Activated naive CD4-positive, alpha-beta T cell treated with anti-CD3 and anti-CD28 coated beads, Interleukin-2, amount 10 ng/mL, durations not matched to agents 7 days and 5 days (primary cell): ENCODE data around the gene EEF1AKMT3.
A peak's percentile ranks its signal among the peaks of the same experiment; 100 is the strongest.

Experiments
- CTCF ChIA-PET: fragments of 350-600 bp; sonication (Branson Sonifier 250); formaldehyde crosslinking; loops from one replicate; lab custom pipeline; 2021; ENCODE audit warnings: antibody characterized with exemption; lab: Charles Lee
- DNase-seq: peaks from one replicate; pipeline ENCODE4 v3.0.0-alpha.2; 2020
- H3K27ac Mint-ChIP-seq: one replicate; pipeline ENCODE4 v1.8.0; 2021; ENCODE audit warnings: mild to moderate bottlenecking, moderate library complexity, mixed read lengths
- H3K27me3 Mint-ChIP-seq: one replicate; pipeline ENCODE4 v1.8.0; 2021; ENCODE audit warnings: mild to moderate bottlenecking, mixed read lengths
- H3K36me3 Mint-ChIP-seq: one replicate; pipeline ENCODE4 v1.8.0; 2021; ENCODE audit warnings: mixed read lengths
- H3K4me1 Mint-ChIP-seq: one replicate; pipeline ENCODE4 v1.8.0; 2021; ENCODE audit warnings: mixed read lengths
- H3K4me3 Mint-ChIP-seq: one replicate; pipeline ENCODE4 v1.8.0; 2021; ENCODE audit warnings: mild to moderate bottlenecking, moderate library complexity, mixed read lengths
- H3K9me3 Mint-ChIP-seq: one replicate; pipeline ENCODE4 v1.8.0; 2021; ENCODE audit warnings: mixed read lengths

Gene EEF1AKMT3

GRCh38 chr12:57760347-57760982 lies 11.9 kb upstream of the EEF1AKMT3 start:
- Mint-ChIP-seq H3K4me3 (no peak overlapping the region), H3K4me1 (peaks cover 45% of the 10 kb centered on the region), H3K36me3 (peaks cover 19% of the 10 kb centered on the region), H3K27ac (no peak overlapping the region), H3K27me3 (peaks cover 25% of the 10 kb centered on the region), H3K9me3 (no peaks in the 10 kb centered on the region)
- no peak for DNase-seq
- CTCF ChIA-PET = interaction anchor here (0.9 to 2.4 kb wide), 5 partner anchors 14 to 147 kb away, joined by 3 to 26 read pairs (median 4); no protein-coding TSS in a partner anchor

- Mint-ChIP-seq H3K36me3 (peaks cover 19% of the 10 kb centered on the region), H3K27me3 (peaks cover 34% of the 10 kb centered on the region), H3K9me3 (no peaks in the 10 kb centered on the region), H3K4me3 (no peak overlapping the region), H3K27ac (peak overlapping the region; percentile 70), H3K4me1 (peaks cover 50% of the 10 kb centered on the region)
- DNase-seq = no peak
- CTCF ChIA-PET = interaction anchor here (1.0 to 3.9 kb wide), 3 partner anchors 13 to 144 kb away, joined by 3 to 26 read pairs (median 3); no protein-coding TSS in a partner anchor
Measured at GRCh38 chr12:57761391-57761998, 10.9 kb upstream of the EEF1AKMT3 start.

GRCh38 chr12:57762463-57762862 lies 10.0 kb upstream of the EEF1AKMT3 start:
- H3K9me3 Mint-ChIP-seq = no peaks in the 10 kb centered on the region
- peaks cover 49% of the 10 kb centered on the region for H3K4me1 Mint-ChIP-seq
- CTCF ChIA-PET = interaction anchor here (1.0 to 3.9 kb wide), 2 partner anchors 92 to 143 kb away, joined by 3 to 26 read pairs; no protein-coding TSS in a partner anchor
- H3K27ac Mint-ChIP-seq = no peak overlapping the region
- H3K27me3 Mint-ChIP-seq = peaks cover 41% of the 10 kb centered on the region
- peaks cover 15% of the 10 kb centered on the region for H3K36me3 Mint-ChIP-seq
- no peak for DNase-seq
- H3K4me3 Mint-ChIP-seq = no peak overlapping the region

GRCh38 chr12:57763881-57764661 lies 8.3 kb upstream of the EEF1AKMT3 start:
- H3K36me3 Mint-ChIP-seq = peaks cover 15% of the 10 kb centered on the region
- DNase-seq = no peak
- H3K27me3 Mint-ChIP-seq = peaks cover 48% of the 10 kb centered on the region
- H3K9me3 Mint-ChIP-seq = no peaks in the 10 kb centered on the region
- CTCF ChIA-PET = interaction anchor here (0.7 to 3.9 kb wide), 9 partner anchors 8 to 141 kb away, joined by 3 to 26 read pairs (median 5); partner anchors contain the start of gene TSPAN31
- peaks cover 41% of the 10 kb centered on the region for H3K4me1 Mint-ChIP-seq
- H3K27ac Mint-ChIP-seq = no peak overlapping the region
- H3K4me3 Mint-ChIP-seq = peak overlapping the region; percentile 75

GRCh38 chr12:57764662-57765002 lies 7.8 kb upstream of the EEF1AKMT3 start:
- Mint-ChIP-seq H3K9me3 (no peaks in the 10 kb centered on the region), H3K27me3 (peaks cover 48% of the 10 kb centered on the region), H3K4me1 (peaks cover 36% of the 10 kb centered on the region), H3K4me3 (peak overlapping the region; percentile 75), H3K27ac (no peak overlapping the region), H3K36me3 (peaks cover 12% of the 10 kb centered on the region)
- CTCF ChIA-PET = interaction anchor here (0.7 to 3.9 kb wide), 10 partner anchors 8 to 140 kb away, joined by 3 to 26 read pairs (median 4); partner anchors contain the start of genes CDK4 and TSPAN31
- DNase-seq = peak; percentile 36

GRCh38 chr12:57765003-57765697 lies 7.3 kb upstream of the EEF1AKMT3 start:
- Mint-ChIP-seq H3K27me3 (peaks cover 48% of the 10 kb centered on the region), H3K4me3 (peak overlapping the region; percentile 75), H3K27ac (no peak overlapping the region), H3K36me3 (peaks cover 15% of the 10 kb centered on the region), H3K9me3 (no peaks in the 10 kb centered on the region), H3K4me1 (peaks cover 36% of the 10 kb centered on the region)
- CTCF ChIA-PET = interaction anchor here (0.7 to 3.9 kb wide), 11 partner anchors 9 to 140 kb away, joined by 3 to 26 read pairs (median 4); partner anchors contain the start of genes CDK4 and TSPAN31
- peak; percentile 71 for DNase-seq

- peak; percentile 21 for DNase-seq
- CTCF ChIA-PET = interaction anchor here (0.8 to 2.5 kb wide), 12 partner anchors 9 to 140 kb away, joined by 3 to 19 read pairs (median 4); partner anchors contain the start of genes CDK4 and TSPAN31
- Mint-ChIP-seq H3K4me3 (peak overlapping the region; percentile 75), H3K9me3 (no peaks in the 10 kb centered on the region), H3K4me1 (peaks cover 42% of the 10 kb centered on the region), H3K36me3 (peaks cover 12% of the 10 kb centered on the region), H3K27ac (no peak overlapping the region), H3K27me3 (peaks cover 48% of the 10 kb centered on the region)
Measured at GRCh38 chr12:57765698-57766463, 6.5 kb upstream of the EEF1AKMT3 start.

GRCh38 chr12:57766464-57767304 lies 5.7 kb upstream of the EEF1AKMT3 start, which contains the start of gene CYP27B1:
CYP27B1 (minus strand) TSS chr12:57767078; CDS start chr12:57767041, 37 bp downstream.
- Mint-ChIP-seq H3K4me1 (peaks cover 48% of the 10 kb centered on the region), H3K4me3 (peak within 1 kb of the TSS; percentile 75), H3K27ac (no peak within 1 kb of the TSS), H3K9me3 (no peaks in the 10 kb centered on the region), H3K27me3 (peaks cover 48% of the 10 kb centered on the region), H3K36me3 (peaks cover 14% of the 10 kb centered on the region)
- CTCF ChIA-PET = interaction anchor here (0.6 to 3.1 kb wide), 8 partner anchors 8 to 139 kb away, joined by 3 to 19 read pairs (median 4); no protein-coding TSS in a partner anchor
- DNase-seq = peak; percentile 29

- Mint-ChIP-seq H3K27ac (no peak overlapping the region), H3K4me3 (no peak overlapping the region), H3K9me3 (no peaks in the 10 kb centered on the region), H3K4me1 (peaks cover 51% of the 10 kb centered on the region), H3K36me3 (peaks cover 16% of the 10 kb centered on the region), H3K27me3 (peaks cover 48% of the 10 kb centered on the region)
- DNase-seq = no peak
- CTCF ChIA-PET = interaction anchor here (0.6 to 3.1 kb wide), 4 partner anchors 8 to 85 kb away, joined by 3 to 19 read pairs (median 8); no protein-coding TSS in a partner anchor
Measured at GRCh38 chr12:57767305-57767698, 5.1 kb upstream of the EEF1AKMT3 start.

- CTCF ChIA-PET = interaction anchor here (2.5 to 3.1 kb wide), 2 partner anchors 9 to 12 kb away, joined by 12 to 19 read pairs; no protein-coding TSS in a partner anchor
- DNase-seq = no peak
- Mint-ChIP-seq H3K4me1 (peaks cover 52% of the 10 kb centered on the region), H3K9me3 (no peaks in the 10 kb centered on the region), H3K27ac (no peak overlapping the region), H3K27me3 (peaks cover 53% of the 10 kb centered on the region), H3K4me3 (no peak overlapping the region), H3K36me3 (peaks cover 16% of the 10 kb centered on the region)
Measured at GRCh38 chr12:57767876-57768275, 4.5 kb upstream of the EEF1AKMT3 start.

GRCh38 chr12:57769594-57769993 lies 2.8 kb upstream of the EEF1AKMT3 start:
- Mint-ChIP-seq H3K9me3 (no peaks in the 10 kb centered on the region), H3K4me1 (peaks cover 50% of the 10 kb centered on the region), H3K27ac (no peak overlapping the region), H3K36me3 (peaks cover 19% of the 10 kb centered on the region), H3K4me3 (no peak overlapping the region), H3K27me3 (peaks cover 42% of the 10 kb centered on the region)
- DNase-seq = no peak
- CTCF ChIA-PET = interaction anchor here (3.1 kb wide), 1 partner anchor 10 kb away, joined by 12 read pairs; no protein-coding TSS in a partner anchor

GRCh38 chr12:57770734-57771133 lies 1.7 kb upstream of the EEF1AKMT3 start:
- H3K27me3 Mint-ChIP-seq = peaks cover 31% of the 10 kb centered on the region
- H3K9me3 Mint-ChIP-seq = no peaks in the 10 kb centered on the region
- H3K4me3 Mint-ChIP-seq = peak overlapping the region; percentile 16
- H3K4me1 Mint-ChIP-seq = peaks cover 41% of the 10 kb centered on the region
- no peak overlapping the region for H3K27ac Mint-ChIP-seq
- no peak for DNase-seq
- H3K36me3 Mint-ChIP-seq = peaks cover 21% of the 10 kb centered on the region
- CTCF ChIA-PET = interaction anchor here (0.8 kb wide), 1 partner anchor 12 kb away, joined by 3 read pairs; no protein-coding TSS in a partner anchor
